OCI-LY7 (cell line): ENCODE results near the gene GMDS. TPM values are rescaled to one million over a fixed set of nuclear protein-coding genes. Genes with fewer than 3 reads are reported as not detected.

Experiments
- BruUV-seq: library from RNA; stranded (reverse); fragments of 400-500 nt; replicated peaks from 2 replicates; lab custom pipeline; 2021; lab: Mats Ljungman, UMichigan
- CTCF ChIA-PET: fragments of 300-600 bp; sonication (Branson Sonifier 250); formaldehyde crosslinking; loops from one replicate; lab custom pipeline; 2022; ENCODE audit warnings: antibody characterized with exemption; ENCODE audit not compliant: unreplicated experiment; lab: Charles Lee
- POLR2A ChIA-PET: fragments of 300-600 bp; sonication (Branson Sonifier 250); formaldehyde crosslinking; loops from one replicate; lab custom pipeline; 2022; ENCODE audit warnings: antibody characterized with exemption; lab: Charles Lee
- DNase-seq: peaks from one replicate; pipeline ENCODE4 v3.0.0-alpha.2; 2015; ENCODE audit warnings: low spot score
- H2AFZ ChIP-seq: fragments of 200-600 bp; sonication (generic), shearing (Covaris generic); 2 replicates; pipeline ENCODE4 v1.6.1; 2014; ENCODE audit warnings: mild to moderate bottlenecking, antibody characterized with exemption, low read length, moderate library complexity
- H3K27ac ChIP-seq: fragments of 200-600 bp; sonication (generic); 2 replicates; pipeline ENCODE4 v1.5.1; 2014; ENCODE audit warnings: mixed run types, low read depth, mild to moderate bottlenecking, moderate library complexity, low read length, inconsistent platforms; ENCODE audit not compliant: poor library complexity, severe bottlenecking
- H3K36me3 ChIP-seq: fragments of 200-600 bp; sonication (generic); 2 replicates; pipeline ENCODE4 v1.6.1; 2014; ENCODE audit warnings: mild to moderate bottlenecking, antibody characterized with exemption, low read length, moderate library complexity, mixed read lengths; ENCODE audit not compliant: insufficient read depth
- H3K4me1 ChIP-seq: fragments of 200-600 bp; sonication (generic); 2 replicates; pipeline ENCODE4 v1.5.1; 2014; ENCODE audit warnings: mild to moderate bottlenecking, low read length; ENCODE audit not compliant: insufficient read depth, poor library complexity, severe bottlenecking
- H3K4me2 ChIP-seq: fragments of 200-600 bp; sonication (generic); 2 replicates; pipeline ENCODE4 v1.6.1; 2014; ENCODE audit warnings: mild to moderate bottlenecking, low read length
- H3K4me3 ChIP-seq: fragments of 200-600 bp; sonication (generic); 2 replicates; pipeline ENCODE4 v1.5.1; 2014; ENCODE audit warnings: mild to moderate bottlenecking, low read depth, low read length; ENCODE audit not compliant: poor library complexity, severe bottlenecking
- H3K79me2 ChIP-seq: fragments of 200-600 bp; sonication (generic); 2 replicates; pipeline ENCODE4 v1.6.1; 2016; ENCODE audit warnings: low read depth, mild to moderate bottlenecking, low read length, moderate library complexity, mixed read lengths; ENCODE audit not compliant: insufficient read depth
- H3K9me2 ChIP-seq: fragments of 200-600 bp; sonication (generic); 2 replicates; pipeline ENCODE4 v1.6.1; 2016; ENCODE audit warnings: mild to moderate bottlenecking, low read length, mixed read lengths; ENCODE audit not compliant: insufficient read depth
- H3K9me3 ChIP-seq: fragments of 200-600 bp; sonication (generic); 2 replicates; pipeline ENCODE4 v1.6.1; 2014; ENCODE audit warnings: mild to moderate bottlenecking, mixed run types, low read length, mixed read lengths
- H4K20me1 ChIP-seq: fragments of 200-600 bp; sonication (generic); 2 replicates; pipeline ENCODE4 v1.6.1; 2014; ENCODE audit warnings: mild to moderate bottlenecking, antibody characterized with exemption, low read length, moderate library complexity, mixed read lengths; ENCODE audit not compliant: insufficient read depth
- EZH2phosphoT487 ChIP-seq: fragments of 200-600 bp; sonication (generic); IDR thresholded peaks from 2 replicates; pipeline ENCODE4 v1.6.1; 2018; ENCODE audit warnings: low read depth, borderline replicate concordance, mild to moderate bottlenecking, mixed run types, antibody characterized with exemption, low read length, moderate library complexity, mixed read lengths
- intact Hi-C: fragments of 100-400 bp; cut with micrococcal nuclease; formaldehyde crosslinking; loops from one replicate; pipeline ENCODE4 v1.10.0; 2022; ENCODE audit not compliant: unreplicated experiment
- total RNA-seq, 2 experiments: library from RNA; depleted of rRNA in 1 of 2; stranded (reverse); fragments of >200 nt in 1 of 2; shearing (Covaris generic) in 1 of 2; gene quantifications; 2 replicates each; pipeline ENCODE4 v1.2.3, GENCODE V29; 2014 to 2022
- TF ChIP-seq, protein P1 (sequence below): fragments of 200-600 bp; sonication (generic); conservative IDR thresholded peaks from 2 replicates; pipeline ENCODE4 v1.5.1; 2014; ENCODE audit warnings: mild to moderate bottlenecking, antibody characterized with exemption, low read length, moderate library complexity, mixed read lengths

GMDS gene
- total RNA-seq, 2 experiments from 2014 or later = 9.9 to 26.8 TPM

DNA sequence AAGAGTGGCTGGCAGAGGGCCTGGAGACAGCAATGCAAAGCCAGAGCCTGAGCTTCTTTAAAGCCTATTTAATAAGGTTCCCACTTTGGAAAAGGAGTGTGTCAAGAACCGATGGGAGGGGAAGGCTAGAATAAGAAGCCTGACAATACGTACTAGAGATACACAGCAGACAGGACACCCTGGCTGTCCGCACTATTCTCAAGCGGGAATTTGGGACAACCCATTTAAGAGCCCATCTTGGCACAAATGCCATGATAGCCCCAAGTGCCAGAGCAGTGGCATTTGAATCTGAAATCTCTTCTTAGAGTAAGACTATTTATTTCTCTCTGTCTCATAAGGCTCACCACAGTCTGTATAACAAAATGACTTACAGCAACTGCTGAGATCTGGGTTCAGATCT is 3.1 kb downstream of the GMDS start:
- Histone ChIP-seq H3K36me3 (no peaks in the 10 kb centered on the region), H4K20me1 (no peaks in the 10 kb centered on the region), H3K9me3 (no peaks in the 10 kb centered on the region), H3K4me1 (peaks cover 19% of the 10 kb centered on the region), H3K9me2 (no peaks in the 10 kb centered on the region), H3K79me2 (peaks cover 11% of the 10 kb centered on the region; the same call in 1 of the 2 replicates), H3K4me2 (no peak overlapping the region), H2AFZ (no peak overlapping the region), H3K4me3 (no peak overlapping the region), H3K27ac (no peak overlapping the region)
- POLR2A ChIA-PET = interaction anchor here (0.6 kb wide), 1 partner anchor 1216 kb away, joined by 4 read pairs; no protein-coding TSS in a partner anchor
- DNase-seq = no peak
- CTCF ChIA-PET = no interaction called here
- intact Hi-C loops = no loop called here
- no TSS peak for BruUV-seq
- TF ChIP-seq, protein P1, sequence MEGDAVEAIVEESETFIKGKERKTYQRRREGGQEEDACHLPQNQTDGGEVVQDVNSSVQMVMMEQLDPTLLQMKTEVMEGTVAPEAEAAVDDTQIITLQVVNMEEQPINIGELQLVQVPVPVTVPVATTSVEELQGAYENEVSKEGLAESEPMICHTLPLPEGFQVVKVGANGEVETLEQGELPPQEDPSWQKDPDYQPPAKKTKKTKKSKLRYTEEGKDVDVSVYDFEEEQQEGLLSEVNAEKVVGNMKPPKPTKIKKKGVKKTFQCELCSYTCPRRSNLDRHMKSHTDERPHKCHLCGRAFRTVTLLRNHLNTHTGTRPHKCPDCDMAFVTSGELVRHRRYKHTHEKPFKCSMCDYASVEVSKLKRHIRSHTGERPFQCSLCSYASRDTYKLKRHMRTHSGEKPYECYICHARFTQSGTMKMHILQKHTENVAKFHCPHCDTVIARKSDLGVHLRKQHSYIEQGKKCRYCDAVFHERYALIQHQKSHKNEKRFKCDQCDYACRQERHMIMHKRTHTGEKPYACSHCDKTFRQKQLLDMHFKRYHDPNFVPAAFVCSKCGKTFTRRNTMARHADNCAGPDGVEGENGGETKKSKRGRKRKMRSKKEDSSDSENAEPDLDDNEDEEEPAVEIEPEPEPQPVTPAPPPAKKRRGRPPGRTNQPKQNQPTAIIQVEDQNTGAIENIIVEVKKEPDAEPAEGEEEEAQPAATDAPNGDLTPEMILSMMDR = no peak
- TF ChIP-seq EZH2phosphoT487 = no peak

GRCh38 chr6:2240961-2241360 is 4.4 kb downstream of the GMDS start:
- intact Hi-C loops = no loop called here
- no peaks in the 10 kb centered on the region for H3K9me3 ChIP-seq
- no peak overlapping the region for H3K4me3 ChIP-seq
- no peak overlapping the region for H2AFZ ChIP-seq
- ChIA-PET CTCF (no interaction called here), POLR2A (interaction anchor here (0.7 kb wide), 1 partner anchor 1650 kb away, joined by 3 read pairs; no protein-coding TSS in a partner anchor)
- no TSS peak for BruUV-seq
- DNase-seq = no peak
- peaks cover 12% of the 10 kb centered on the region for H3K4me1 ChIP-seq
- no peaks in the 10 kb centered on the region for H4K20me1 ChIP-seq
- no peaks in the 10 kb centered on the region for H3K9me2 ChIP-seq
- no peak overlapping the region for H3K27ac ChIP-seq
- H3K79me2 ChIP-seq = peaks cover 6% of the 10 kb centered on the region; the same call in 1 of the 2 replicates
- TF ChIP-seq, protein P1 = no peak
- no peak for TF ChIP-seq EZH2phosphoT487
- no peak overlapping the region for H3K4me2 ChIP-seq
- H3K36me3 ChIP-seq = no peaks in the 10 kb centered on the region

- H2AFZ ChIP-seq = no peak overlapping the region
- DNase-seq = no peak
- H3K9me2 ChIP-seq = no peaks in the 10 kb centered on the region
- ChIA-PET CTCF (no interaction called here), POLR2A (interaction anchor here (0.7 to 1.2 kb wide), 2 partner anchors 9 to 1166 kb away, joined by 3 read pairs; no protein-coding TSS in a partner anchor)
- TF ChIP-seq, protein P1 = no peak
- TF ChIP-seq EZH2phosphoT487 = no peak
- H4K20me1 ChIP-seq = no peaks in the 10 kb centered on the region
- no peaks in the 10 kb centered on the region for H3K9me3 ChIP-seq
- H3K4me2 ChIP-seq = no peak overlapping the region
- H3K4me1 ChIP-seq = no peaks in the 10 kb centered on the region
- no peak overlapping the region for H3K4me3 ChIP-seq
- BruUV-seq = no TSS peak
- no peak overlapping the region for H3K27ac ChIP-seq
- H3K79me2 ChIP-seq = no peaks in the 10 kb centered on the region
- no peaks in the 10 kb centered on the region for H3K36me3 ChIP-seq
- intact Hi-C loops = no loop called here
Observed at GRCh38 chr6:2237001-2237400, 8.4 kb downstream of the GMDS start.
